Erythroblast (primary cell): ENCODE results near the gene KCNN1.
A peak's percentile ranks its signal among the peaks of the same experiment; 100 is the strongest.

Experiments used
- DNase-seq, 2 experiments: peaks; one replicate each; lab custom pipeline; 2025; lab: John Stamatoyannopoulos, UW
- GATA1 ChIP-seq: IDR thresholded peaks from 2 replicates; pipeline ENCODE4 v1.6.1; 2011; ENCODE audit warnings: low read depth, mild to moderate bottlenecking, control low read depth, low read length, moderate library complexity
- POLR2A ChIP-seq: IDR thresholded peaks from 2 replicates; pipeline ENCODE4 v1.6.1; 2011; ENCODE audit warnings: mild to moderate bottlenecking, low read length

Gene KCNN1

DNA sequence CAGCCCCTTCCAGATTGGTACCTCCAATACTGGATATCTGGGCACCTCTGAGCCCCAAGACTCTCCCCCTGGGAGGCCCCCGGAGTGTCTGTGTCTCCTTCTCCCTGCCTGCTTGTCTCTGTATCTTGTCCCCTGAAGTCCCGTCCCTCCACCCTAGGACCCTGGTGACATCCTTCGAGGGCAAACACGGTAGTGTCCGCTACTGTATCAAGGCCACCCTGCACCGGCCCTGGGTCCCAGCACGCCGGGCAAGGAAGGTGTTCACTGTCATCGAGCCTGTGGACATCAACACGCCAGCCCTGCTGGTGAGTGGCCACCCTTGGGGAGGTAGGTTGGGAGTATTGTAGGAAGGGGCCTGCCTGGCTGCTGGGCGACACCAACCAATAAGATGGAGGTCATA, 41.9 kb downstream of the KCNN1 start:
- TF ChIP-seq GATA1, result no peak
- no peak for DNase-seq

- TF ChIP-seq GATA1 (no peak), POLR2A (no peak)
- DNase-seq, result no peak
Observed at GRCh38 chr19:18009412-18010066, 42.6 kb downstream of the KCNN1 start.

DNA sequence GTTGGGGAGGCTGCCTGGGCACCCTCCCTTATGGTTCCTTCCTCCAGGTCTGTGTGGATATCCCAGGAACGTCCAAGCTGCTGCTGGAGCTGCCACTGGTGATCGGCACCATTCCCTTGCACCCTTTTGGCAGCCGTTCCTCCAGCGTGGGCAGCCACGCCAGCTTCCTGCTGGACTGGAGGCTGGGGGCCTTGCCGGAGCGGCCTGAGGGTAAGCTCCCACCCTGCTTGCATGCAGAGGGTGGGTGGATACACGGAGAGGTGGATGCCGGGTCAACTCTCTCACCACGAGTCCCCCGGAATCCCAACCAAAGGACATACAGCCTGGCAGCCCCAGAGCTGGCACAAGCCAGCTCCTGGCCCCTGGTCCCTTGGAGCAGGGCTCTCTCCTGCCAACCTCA, 43.2 kb downstream of the KCNN1 start:
- TF ChIP-seq POLR2A (no peak), GATA1 (no peak)
- no peak for DNase-seq

DNA sequence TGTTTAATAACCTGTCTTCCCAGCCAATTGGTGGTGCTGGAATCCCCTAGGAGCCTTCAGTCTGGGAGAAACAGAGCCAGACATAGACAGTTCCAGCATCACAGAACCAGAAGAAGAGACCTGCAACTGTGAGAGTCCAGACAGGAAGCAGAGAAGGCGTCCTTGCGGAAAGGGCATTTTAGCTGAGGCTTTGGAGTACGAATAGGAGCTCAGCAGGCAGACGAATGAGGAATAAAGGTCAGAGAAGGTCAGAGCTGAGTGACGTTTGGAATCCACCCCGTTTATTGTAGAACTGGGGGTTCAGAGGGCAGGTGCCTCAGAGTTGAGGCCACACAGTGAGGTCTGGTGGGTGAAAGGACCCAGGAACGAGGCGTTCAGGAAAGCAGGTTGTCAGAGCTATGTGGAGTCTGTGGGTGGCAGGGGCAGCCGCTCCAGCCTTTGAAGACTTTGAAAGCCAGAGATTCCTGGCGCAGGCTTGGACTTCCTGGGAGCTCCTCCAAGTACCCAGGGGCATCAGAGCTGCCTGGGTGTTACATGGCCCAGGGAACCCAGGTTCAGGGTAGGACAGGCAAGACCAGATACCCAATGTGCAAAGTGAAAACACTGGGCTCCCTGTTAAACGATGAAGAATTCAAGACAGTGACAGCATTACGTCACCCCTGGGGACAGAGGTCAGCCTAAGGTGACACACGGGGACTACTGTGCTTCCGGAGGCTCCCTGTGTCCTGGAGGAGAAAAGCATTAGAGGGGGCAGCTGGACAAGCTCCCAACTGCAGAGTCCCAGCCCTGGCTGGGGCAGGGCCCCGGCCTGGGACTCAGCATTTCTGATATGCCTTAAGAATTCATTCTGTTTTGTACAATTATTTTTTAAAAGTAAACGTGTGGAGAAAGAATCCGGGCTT, 46.6 kb downstream of the KCNN1 start:
- no peak for DNase-seq

DNA sequence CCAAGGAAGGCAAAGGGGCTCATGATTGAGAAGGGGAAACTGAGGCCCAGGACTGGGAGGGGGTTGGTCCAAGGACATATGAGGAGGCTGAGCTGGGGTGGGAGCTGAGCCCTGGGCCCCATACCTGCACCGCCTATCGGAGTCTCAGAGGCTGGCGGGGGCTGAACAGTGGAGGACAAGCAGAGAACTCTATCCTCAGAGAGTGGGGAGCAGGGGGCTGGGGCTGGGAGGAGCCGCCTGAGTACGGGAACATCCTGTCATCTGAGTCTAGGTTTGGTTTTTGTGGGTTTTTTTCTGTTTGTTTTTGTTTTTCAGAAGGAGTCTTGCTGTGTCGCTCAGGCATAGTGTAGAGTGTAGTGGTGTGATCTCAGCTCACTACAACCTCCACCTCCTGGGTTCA, 47.3 kb downstream of the KCNN1 start:
- no peak for DNase-seq
- TF ChIP-seq GATA1 (no peak), POLR2A (no peak)

More for the DNA sequence above, 46.6 kb downstream of the KCNN1 start:
- no peak for TF ChIP-seq GATA1
- TF ChIP-seq POLR2A, result no peak

DNA sequence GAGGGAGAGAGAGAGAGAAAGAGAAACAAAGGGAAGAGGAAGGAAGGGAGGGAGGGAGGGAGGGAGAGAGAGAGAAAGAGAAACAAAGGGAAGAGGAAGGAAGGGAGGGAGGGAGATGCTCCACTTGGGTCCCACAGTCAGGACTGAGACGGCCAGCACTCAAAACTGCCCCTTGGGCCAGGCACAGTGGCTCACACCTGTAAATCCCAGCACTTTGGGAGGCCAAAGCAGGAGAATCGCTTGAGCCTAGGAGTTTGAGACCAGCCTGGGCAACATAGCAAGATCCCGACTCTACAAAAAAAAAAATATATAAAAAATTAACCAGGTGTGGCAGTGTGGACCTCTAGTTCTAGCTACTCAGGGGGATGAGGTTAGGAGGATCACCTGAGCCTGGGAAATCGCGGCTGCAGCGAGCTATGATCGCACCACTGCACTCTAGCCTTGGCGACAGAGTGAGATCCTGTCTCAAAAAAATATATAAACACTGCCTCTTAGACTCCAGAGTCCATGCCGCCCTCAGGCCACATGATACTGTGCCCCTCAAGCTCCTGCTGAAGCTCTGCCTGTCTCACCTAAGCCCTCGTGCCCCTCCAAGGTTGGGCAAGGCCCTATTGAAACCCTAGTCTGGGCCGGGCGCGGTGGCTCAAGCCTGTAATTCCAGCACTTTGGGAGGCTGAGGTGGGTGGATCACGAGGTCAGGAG, 49.5 kb downstream of the KCNN1 start:
- DNase-seq, result no peak
- no peak for TF ChIP-seq GATA1
- TF ChIP-seq POLR2A, result no peak

GRCh38 chr19:18017275-18018083, 50.6 kb downstream of the KCNN1 start:
- TF ChIP-seq GATA1, result no peak
- no peak for TF ChIP-seq POLR2A
- no peak for DNase-seq

DNA sequence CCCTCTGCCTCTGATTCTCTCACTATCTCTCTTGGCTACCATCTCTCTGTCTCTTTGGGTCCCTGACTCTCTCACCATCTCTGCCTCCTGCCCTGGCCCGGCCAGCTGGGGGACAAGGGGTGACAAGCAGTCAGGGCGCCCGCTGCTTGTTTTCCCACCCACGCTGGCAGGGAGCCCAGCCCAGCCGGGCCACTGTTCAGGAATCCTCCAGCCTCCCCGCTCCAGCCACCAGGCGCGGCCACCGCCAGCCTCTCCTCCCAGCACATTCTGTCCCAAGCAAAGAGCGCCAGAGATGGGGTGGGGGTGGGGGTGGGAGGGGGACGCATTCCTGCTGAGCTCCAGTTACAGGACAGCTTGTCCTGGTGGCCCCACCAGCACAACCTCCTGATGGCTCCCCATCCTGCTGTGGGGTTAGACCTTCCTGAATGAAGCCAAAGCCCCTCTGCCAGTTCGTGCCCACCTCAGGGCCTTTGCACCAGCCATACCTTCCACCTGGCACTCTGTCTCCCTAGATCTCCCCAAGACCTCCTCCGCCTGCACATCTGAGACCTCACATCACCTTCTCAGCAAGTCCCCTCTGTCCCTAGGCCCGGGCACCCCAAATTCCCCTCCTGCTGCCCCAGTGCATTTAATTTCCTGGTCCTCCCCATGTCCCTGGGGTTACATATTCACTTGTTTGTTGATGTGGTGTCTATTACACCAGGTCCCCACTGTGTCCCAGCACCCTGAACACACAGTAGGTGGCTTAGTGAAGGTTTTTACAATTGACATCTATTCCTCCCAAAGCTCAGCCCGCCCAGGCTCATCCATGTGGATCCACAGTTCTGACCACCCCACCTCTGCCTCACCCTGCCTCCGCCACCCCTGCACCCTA, 53.5 kb downstream of the KCNN1 start:
- no peak for DNase-seq
- TF ChIP-seq POLR2A, result no peak
- TF ChIP-seq GATA1, result no peak

DNA sequence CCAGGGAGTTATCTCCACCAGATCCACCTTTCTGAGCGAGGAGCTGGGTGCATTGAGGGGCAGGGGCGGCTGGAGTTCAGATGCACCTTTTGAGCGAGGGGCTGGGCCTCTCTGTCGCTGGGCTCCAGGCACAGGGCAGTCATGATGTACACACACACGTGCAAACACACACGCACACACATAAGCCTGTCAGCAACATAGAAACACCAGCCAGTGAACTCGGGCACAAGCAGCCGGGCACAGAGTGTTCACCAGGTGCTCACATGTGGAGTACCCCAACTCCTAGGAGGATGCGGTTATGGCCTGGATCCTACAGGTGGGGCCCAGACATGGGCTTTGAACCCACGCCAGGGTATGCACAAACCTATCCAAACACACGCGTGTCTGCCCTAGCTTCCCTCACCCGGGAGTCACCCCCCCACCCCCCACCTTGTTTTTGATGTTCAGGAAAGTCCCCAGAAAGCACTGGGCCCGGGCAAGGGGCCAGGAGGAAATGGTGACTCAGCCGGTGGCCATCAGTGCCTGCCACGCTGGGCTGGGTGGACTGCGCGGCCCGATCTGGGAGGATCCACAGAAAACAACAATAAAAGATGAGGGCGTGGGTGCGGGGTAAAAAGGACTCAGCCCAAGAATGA, 54.3 kb downstream of the KCNN1 start:
- peak; percentile 77 to 86 for DNase-seq

DNA sequence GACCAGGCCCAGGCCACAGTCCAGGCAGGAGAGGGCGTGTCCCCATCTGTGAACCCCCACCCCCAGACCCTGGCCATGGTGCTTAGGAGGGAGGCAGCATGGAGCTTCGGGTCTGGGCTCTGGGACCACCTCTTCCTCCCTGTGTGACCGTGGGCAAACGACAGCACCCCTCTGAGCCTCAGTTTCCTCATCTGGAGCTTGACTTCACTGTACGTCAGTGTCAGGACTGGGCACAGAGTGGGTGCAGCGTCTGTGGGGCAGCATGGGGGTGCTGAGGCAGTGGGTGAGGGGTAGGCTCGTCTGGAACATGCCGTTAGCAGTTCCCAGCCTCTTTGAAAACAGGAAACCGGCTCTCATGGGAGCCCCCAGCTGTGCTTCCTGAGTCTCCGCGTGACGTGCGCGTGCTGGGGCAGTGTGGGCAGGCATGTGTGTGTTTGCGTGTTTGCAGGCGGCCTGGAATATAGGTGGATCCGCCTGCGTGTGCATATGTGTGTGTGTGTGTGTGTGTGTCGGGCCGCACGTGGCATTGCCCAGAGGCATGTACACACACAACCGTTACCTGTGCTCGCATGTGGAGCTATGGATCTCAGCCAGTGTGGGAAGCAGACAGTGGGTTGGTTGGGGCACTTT, 56.8 kb downstream of the KCNN1 start:
- DNase-seq, result no peak
- TF ChIP-seq POLR2A (no peak), GATA1 (no peak)

More for the DNA sequence above, 54.3 kb downstream of the KCNN1 start:
- no peak for TF ChIP-seq POLR2A
- TF ChIP-seq GATA1, result no peak

DNA sequence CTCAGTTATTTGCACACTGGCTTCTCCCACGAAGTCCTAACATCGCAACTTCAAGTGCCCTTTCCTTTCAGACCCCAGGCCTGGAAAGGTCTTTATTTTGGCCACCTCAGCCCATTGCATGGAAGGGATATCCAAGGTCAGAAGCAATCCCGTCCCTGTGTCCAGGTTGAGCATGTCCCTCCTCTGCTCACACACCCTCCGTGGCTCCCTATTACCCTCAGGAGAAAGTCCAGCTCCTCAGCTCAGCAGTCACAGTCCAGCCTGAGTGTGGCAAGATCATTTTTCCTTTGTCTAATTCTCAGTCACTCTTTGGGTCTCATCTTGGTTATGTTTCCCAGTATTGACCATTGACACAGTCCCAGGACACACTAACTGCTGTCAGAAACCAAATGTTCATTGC, 60.2 kb downstream of the KCNN1 start:
- no peak for DNase-seq
- no peak for TF ChIP-seq POLR2A
- no peak for TF ChIP-seq GATA1
